Activated CD4-positive, alpha-beta memory T cell treated with anti-CD3 and anti-CD28 coated beads for 36 hours (primary cell): ENCODE data around the gene TSSK6. TPM values are rescaled to one million over a fixed set of nuclear protein-coding genes. Genes with fewer than 3 reads are reported as not detected.

ENCODE experiments used
- CTCF ChIA-PET: fragments of 350-600 bp; sonication (Branson Sonifier 250); formaldehyde crosslinking; loops from one replicate; lab custom pipeline; 2021; ENCODE audit warnings: antibody characterized with exemption, inconsistent platforms; lab: Charles Lee
- POLR2A ChIA-PET: fragments of 350-600 bp; sonication (Branson Sonifier 250); formaldehyde crosslinking; loops from one replicate; lab custom pipeline; 2021; ENCODE audit warnings: antibody characterized with exemption; lab: Charles Lee
- DNase-seq: peaks from one replicate; pipeline ENCODE4 v3.0.0-alpha.2; 2020
- H3K27ac Mint-ChIP-seq: one replicate; pipeline ENCODE4 v1.8.0; 2021; ENCODE audit warnings: mixed read lengths
- H3K27me3 Mint-ChIP-seq: one replicate; pipeline ENCODE4 v1.8.0; 2021; ENCODE audit warnings: mixed read lengths
- H3K36me3 Mint-ChIP-seq: one replicate; pipeline ENCODE4 v1.8.0; 2021; ENCODE audit warnings: mixed read lengths
- H3K4me1 Mint-ChIP-seq: one replicate; pipeline ENCODE4 v1.8.0; 2021; ENCODE audit warnings: low read depth, mixed read lengths
- H3K4me3 Mint-ChIP-seq: one replicate; pipeline ENCODE4 v1.8.0; 2021; ENCODE audit warnings: mild to moderate bottlenecking, mixed read lengths
- H3K9me3 Mint-ChIP-seq: one replicate; pipeline ENCODE4 v1.8.0; 2021; ENCODE audit warnings: mixed read lengths
- intact Hi-C: fragments of 100-400 bp; cut with micrococcal nuclease; formaldehyde crosslinking; loops from one replicate; pipeline ENCODE4 v1.15.1; 2023
- total RNA-seq, 2 experiments: library from RNA; stranded (reverse); gene quantifications; one replicate each; pipeline ENCODE4 v1.2.3, GENCODE V29; 2021

Gene TSSK6
- total RNA-seq, 2 experiments from 2014 or later, result 3.1 to 4.7 TPM

DNA sequence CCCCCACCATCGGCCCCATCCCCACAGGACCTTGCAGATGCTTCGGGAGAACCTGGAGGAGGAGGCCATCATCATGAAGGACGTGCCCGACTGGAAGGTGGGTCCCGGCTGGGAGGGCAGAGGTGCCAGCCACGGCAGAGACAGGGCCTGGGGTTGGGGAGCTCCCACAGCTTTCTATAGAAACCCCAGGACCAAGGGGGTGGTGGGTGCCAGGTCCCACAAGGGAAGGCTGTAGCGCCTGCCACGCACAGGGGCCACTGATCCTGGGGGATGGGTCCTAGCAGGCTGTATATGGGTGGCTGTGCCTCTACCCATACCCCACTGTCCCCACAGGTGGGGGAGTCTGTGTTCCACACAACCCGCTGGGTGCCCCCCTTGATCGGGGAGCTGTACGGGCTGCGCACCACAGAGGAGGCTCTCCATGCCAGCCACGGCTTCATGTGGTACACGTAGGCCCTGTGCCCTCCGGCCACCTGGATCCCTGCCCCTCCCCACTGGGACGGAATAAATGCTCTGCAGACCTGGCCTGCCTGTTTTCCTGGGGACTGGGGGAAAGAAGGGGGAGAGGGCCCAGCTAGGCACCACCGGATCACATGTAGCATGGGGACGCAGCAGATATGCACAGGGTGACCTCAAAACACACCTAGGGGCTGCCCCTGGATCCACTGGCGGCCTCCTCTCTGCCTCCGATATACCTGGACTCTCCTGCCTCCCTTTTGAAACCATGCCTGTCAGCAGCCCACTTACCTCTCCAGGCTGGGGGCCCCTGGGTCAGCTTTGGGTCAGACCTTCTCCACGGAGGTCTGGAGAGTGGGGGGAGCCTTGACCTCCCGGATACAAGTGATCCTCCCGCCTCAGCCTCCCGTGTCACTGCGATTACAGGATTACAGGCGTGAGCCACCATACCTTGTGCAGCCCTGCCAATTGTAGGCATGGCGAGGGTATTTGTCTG is 12.6 kb upstream of the TSSK6 start:
- H3K36me3 Mint-ChIP-seq, result peaks cover 9% of the 10 kb centered on the region
- H3K27me3 Mint-ChIP-seq, result no peaks in the 10 kb centered on the region
- H3K4me3 Mint-ChIP-seq, result no peak overlapping the region
- no peak for DNase-seq
- intact Hi-C loops, result no loop called here
- no peaks in the 10 kb centered on the region for H3K9me3 Mint-ChIP-seq
- ChIA-PET CTCF (interaction anchor here (1.5 kb wide), 1 partner anchor 116 kb away, joined by 9 read pairs; the partner anchor contains the start of gene GMIP), POLR2A (no interaction called here)
- peaks cover 9% of the 10 kb centered on the region for H3K4me1 Mint-ChIP-seq
- no peak overlapping the region for H3K27ac Mint-ChIP-seq

DNA sequence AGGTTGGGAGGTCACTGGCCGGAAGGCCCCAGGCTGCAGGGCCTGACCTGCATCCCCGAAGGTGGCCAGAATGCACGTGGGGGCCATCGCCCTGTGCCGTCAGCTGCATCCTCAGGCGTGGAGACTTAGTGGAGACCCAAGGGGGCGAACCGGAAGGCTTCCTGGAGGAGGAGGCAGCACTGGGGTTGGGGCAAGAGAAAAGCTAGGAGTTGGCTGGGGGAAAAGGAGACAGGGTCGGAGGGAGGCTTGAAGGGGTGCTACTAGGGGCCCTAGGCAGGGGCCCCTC is 12.0 kb upstream of the TSSK6 start:
- ChIA-PET POLR2A (no interaction called here), CTCF (no interaction called here)
- Mint-ChIP-seq H3K9me3 (no peaks in the 10 kb centered on the region), H3K4me3 (no peak overlapping the region), H3K27ac (no peak overlapping the region), H3K36me3 (peaks cover 13% of the 10 kb centered on the region), H3K4me1 (peaks cover 10% of the 10 kb centered on the region), H3K27me3 (no peaks in the 10 kb centered on the region)
- DNase-seq, result no peak
- intact Hi-C loops, result no loop called here

DNA sequence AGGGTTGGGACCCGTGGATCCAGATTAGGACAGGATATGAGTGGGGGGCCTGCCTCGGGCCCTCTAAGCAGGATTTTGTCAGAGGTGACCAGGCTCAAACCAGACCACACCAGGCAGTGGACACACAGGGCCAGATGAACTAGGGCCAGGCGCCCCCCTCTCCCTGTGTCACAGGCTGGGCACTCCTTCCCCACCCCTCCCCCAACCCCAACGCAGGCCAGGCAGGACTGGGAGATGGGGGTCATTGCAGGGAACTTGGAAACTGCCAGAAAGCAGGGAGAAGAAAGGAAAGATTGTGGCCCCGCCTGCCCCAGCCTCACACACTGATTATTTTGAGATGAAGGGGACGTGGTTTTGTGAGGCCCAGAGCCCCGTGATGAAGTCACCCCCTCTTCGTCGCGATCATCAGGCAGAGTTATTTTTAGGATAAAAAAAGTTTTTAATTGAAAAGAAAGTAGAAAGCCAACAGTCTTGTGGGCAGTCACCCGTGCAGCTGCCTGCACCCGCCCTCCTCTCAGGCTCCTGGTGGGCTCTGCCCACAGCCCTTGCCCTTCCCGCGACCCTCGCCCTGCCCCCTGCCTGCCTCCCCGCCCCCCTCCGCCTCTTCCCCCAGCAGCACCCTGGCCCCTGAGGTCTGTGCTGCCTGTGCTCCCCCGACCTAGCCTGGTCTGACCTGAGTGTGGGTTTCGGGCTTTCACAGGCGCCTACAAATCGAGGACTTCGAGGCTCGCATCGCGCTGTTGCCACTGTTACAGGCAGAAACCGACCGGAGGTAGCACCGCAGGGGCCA is 11.4 kb upstream of the TSSK6 start:
- ChIA-PET POLR2A (no interaction called here), CTCF (no interaction called here)
- H3K27ac Mint-ChIP-seq, result no peak overlapping the region
- no peak for DNase-seq
- H3K9me3 Mint-ChIP-seq, result no peaks in the 10 kb centered on the region
- H3K27me3 Mint-ChIP-seq, result no peaks in the 10 kb centered on the region
- intact Hi-C loops, result no loop called here
- H3K4me1 Mint-ChIP-seq, result peaks cover 6% of the 10 kb centered on the region
- H3K4me3 Mint-ChIP-seq, result no peak overlapping the region
- peaks cover 11% of the 10 kb centered on the region for H3K36me3 Mint-ChIP-seq

DNA sequence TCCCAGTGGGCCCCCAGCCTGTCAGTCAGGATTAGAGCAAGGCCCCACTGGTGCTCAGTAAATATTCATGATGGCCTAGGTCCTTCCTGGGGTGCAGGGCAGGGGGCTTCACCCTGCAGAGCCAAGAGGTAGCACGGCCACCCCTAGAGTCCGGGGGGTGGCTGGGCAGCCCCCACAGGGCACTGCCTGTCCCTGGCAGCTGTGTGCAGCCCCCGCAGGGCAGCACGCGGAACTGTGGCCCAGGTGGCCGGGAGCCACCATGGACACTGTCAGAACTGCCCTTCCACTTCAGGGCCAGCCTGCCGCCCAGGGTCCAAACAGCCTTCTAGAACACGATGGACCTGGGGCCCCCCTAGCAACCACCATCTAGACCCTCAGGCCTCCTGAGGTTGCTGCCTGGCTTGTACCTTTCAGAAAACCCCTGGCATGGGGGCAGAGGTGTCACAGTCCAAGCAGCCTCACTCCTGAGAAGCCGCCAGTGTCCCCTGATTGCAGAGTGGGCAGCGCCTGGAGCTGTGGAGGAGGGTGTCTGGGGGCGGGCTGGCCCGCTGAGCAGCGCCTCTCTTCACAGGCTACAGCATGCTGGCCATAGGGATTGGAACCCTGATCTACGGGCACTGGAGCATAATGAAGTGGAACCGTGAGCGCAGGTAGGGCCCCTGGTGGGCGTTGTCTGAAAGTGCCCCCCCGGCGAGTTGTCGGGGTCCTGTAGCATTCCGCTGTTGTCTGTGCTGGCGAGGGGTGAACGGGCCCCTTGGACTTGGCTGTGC is 10.4 kb upstream of the TSSK6 start:
- Mint-ChIP-seq H3K36me3 (peaks cover 14% of the 10 kb centered on the region), H3K27ac (no peak overlapping the region), H3K9me3 (no peaks in the 10 kb centered on the region), H3K27me3 (no peaks in the 10 kb centered on the region), H3K4me1 (peaks cover 10% of the 10 kb centered on the region), H3K4me3 (no peak overlapping the region)
- intact Hi-C loops, result no loop called here
- DNase-seq, result no peak
- CTCF ChIA-PET, result interaction anchor here (1.5 kb wide), 1 partner anchor 118 kb away, joined by 5 read pairs; the partner anchor contains the start of gene GMIP
- POLR2A ChIA-PET, result no interaction called here

DNA sequence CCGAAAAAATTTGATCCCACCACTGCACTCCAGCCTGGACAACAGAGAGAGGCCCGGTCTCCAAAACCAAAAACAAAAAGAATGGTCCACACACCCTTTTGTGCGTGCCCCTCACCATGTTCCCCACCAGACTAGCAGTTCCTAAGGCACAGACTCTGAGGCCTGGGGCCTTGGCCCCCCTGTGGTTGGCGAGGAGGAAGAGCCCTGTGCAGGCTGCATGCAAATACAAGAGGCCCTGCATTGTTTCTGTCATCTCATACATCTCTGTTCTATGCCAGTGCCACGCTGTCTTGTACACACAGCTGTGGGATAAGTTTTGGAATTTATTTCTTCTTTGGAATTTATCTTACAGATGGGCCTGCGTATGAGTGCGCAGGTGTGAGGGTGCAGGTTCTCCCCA is 8.7 kb upstream of the TSSK6 start:
- H3K27me3 Mint-ChIP-seq, result no peaks in the 10 kb centered on the region
- peaks cover 24% of the 10 kb centered on the region for H3K36me3 Mint-ChIP-seq
- H3K27ac Mint-ChIP-seq, result no peak overlapping the region
- DNase-seq, result no peak
- H3K4me3 Mint-ChIP-seq, result no peak overlapping the region
- ChIA-PET CTCF (interaction anchor here (1.5 kb wide), 1 partner anchor 120 kb away, joined by 5 read pairs; the partner anchor contains the start of gene GMIP), POLR2A (no interaction called here)
- peaks cover 22% of the 10 kb centered on the region for H3K4me1 Mint-ChIP-seq
- H3K9me3 Mint-ChIP-seq, result no peaks in the 10 kb centered on the region
- intact Hi-C loops, result no loop called here

DNA sequence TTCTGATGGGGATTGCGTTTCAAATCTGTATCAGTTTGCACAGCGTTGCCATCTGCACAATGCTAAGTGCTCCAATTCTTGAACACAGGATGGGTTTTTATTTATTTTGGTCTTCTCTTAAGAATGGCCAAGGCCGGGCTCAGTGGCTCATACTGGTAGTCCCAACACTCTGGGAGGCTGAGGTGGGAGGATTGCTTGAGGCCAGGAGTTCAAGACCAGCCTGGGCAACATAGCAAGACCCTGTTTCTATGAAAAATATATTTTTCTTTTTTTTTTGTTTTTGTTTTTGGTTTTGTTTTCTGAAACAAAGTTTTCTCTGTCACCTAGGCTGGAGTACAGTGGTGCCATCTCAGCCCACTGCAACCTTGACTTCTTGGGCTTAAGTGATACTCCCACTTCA is 7.8 kb upstream of the TSSK6 start:
- intact Hi-C loops, result no loop called here
- no peak for DNase-seq
- peaks cover 25% of the 10 kb centered on the region for H3K36me3 Mint-ChIP-seq
- CTCF ChIA-PET, result interaction anchor here (1.3 kb wide), 1 partner anchor 8 kb away, joined by 5 read pairs; no protein-coding TSS in a partner anchor
- H3K4me1 Mint-ChIP-seq, result peaks cover 23% of the 10 kb centered on the region
- no peak overlapping the region for H3K4me3 Mint-ChIP-seq
- H3K27me3 Mint-ChIP-seq, result no peaks in the 10 kb centered on the region
- no peak overlapping the region for H3K27ac Mint-ChIP-seq
- POLR2A ChIA-PET, result no interaction called here
- no peaks in the 10 kb centered on the region for H3K9me3 Mint-ChIP-seq

DNA sequence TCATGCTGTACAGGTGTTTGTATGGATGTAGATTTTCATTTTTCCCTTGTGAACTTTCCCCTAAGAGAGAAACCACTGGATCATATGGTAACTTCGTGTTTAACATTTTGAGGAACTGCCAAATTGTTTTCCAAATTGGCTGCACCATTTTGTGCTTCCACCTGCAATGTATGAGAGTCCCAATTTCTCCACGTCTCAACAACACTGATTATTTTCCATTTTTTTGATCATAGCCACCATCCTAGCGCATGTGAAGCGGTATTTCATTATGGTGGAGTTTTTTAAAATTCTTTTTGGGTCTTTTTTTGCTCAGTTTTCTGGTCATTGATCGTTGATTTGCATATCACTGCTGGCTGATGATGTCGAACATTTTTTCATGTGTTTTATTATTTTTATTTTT is 5.6 kb upstream of the TSSK6 start:
- H3K9me3 Mint-ChIP-seq, result no peaks in the 10 kb centered on the region
- intact Hi-C loops, result no loop called here
- DNase-seq, result no peak
- no peak overlapping the region for H3K27ac Mint-ChIP-seq
- ChIA-PET POLR2A (no interaction called here), CTCF (interaction anchor here (0.9 kb wide), 1 partner anchor 30 kb away, joined by 3 read pairs; no protein-coding TSS in a partner anchor)
- H3K27me3 Mint-ChIP-seq, result no peaks in the 10 kb centered on the region
- H3K4me1 Mint-ChIP-seq, result peaks cover 36% of the 10 kb centered on the region
- no peak overlapping the region for H3K4me3 Mint-ChIP-seq
- peaks cover 26% of the 10 kb centered on the region for H3K36me3 Mint-ChIP-seq

DNA sequence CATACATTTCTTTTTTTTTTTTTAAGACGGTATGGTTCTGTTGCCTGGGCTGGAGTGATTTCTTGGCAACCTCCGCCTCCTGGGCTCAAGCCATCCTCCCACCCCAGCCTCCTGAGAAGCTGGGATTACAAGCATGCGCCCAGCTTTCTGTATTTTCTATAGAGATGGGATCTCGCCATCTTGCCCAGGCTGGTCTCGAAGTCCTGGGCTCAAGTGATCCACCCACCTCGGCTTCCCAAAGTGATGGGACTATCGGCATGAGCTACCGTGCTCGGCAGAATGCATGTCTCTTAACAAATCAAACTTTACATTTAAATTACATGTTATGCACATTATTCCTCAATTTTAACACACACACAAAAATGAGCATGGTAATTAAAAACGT is 1.9 kb upstream of the TSSK6 start:
- peak overlapping the region; percentile 94 for H3K27ac Mint-ChIP-seq
- no peaks in the 10 kb centered on the region for H3K27me3 Mint-ChIP-seq
- POLR2A ChIA-PET, result interaction anchor here (0.9 kb wide), 1 partner anchor 28 kb away, joined by 4 read pairs; no protein-coding TSS in a partner anchor
- H3K9me3 Mint-ChIP-seq, result no peaks in the 10 kb centered on the region
- no peak for DNase-seq
- H3K4me3 Mint-ChIP-seq, result peak overlapping the region; percentile 94
- H3K36me3 Mint-ChIP-seq, result peaks cover 24% of the 10 kb centered on the region
- CTCF ChIA-PET, result interaction anchor here (1.1 to 2.6 kb wide), 3 partner anchors 15 to 127 kb away, joined by 4 to 20 read pairs (median 9); partner anchors contain the start of gene GMIP
- intact Hi-C loops, result loop anchor here (2.0 kb wide), 1 partner anchor 26 kb away; no protein-coding TSS in a partner anchor
- H3K4me1 Mint-ChIP-seq, result peaks cover 30% of the 10 kb centered on the region

DNA sequence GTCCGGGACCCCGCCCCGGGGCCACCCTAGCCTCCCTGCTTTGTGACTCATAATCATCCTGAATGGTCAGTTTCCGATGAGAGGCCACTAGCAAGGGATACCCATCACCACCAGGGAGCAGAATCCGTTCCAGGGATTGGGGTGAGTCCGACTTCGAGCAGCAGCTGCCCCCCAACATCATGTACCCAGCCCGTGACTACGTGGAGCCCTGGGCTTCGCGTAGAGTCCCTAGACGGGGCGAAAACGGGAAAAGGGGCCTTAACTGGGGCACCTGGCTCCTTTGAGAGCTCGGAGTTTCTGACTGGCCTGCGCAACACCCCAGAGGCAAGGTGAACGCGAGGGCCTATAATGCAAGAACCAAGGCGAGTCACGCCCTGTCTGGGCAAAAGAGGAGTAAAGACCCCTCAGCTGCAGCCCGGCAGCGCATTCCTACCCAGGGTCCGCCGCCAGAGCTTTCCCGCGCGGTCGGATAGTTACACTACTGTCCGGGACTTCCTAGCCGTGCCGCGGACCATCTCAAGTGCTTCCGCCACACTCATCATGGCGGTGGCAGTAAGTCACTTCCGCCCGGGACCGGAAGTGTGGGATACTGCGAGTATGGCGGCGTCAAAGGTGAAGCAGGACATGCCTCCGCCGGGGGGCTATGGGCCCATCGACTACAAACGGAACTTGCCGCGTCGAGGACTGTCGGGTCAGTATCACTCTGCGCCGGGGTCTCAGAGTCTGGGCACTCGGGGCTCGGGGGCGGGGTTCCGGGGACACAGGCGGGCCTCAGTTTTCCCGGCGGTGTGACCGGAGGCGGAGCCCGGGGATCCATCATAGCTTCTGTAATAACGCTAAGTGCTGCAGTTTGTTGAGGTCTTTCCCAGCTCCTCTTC is 533 bp upstream of the TSSK6 start, which contains the start of gene NDUFA13:
Gene NDUFA13, plus strand, starts transcription at position 584 of the 878 bp plus-strand sequence. Its CDS starts 14 bp downstream, at position 598.
- CTCF ChIA-PET, result interaction anchor here (0.6 to 2.6 kb wide), 7 partner anchors 16 to 151 kb away, joined by 3 to 20 read pairs (median 4); no protein-coding TSS in a partner anchor
- peak within 1 kb of the TSS; percentile 94 for H3K27ac Mint-ChIP-seq
- POLR2A ChIA-PET, result interaction anchor here (0.6 to 1.6 kb wide), 8 partner anchors 13 to 451 kb away, joined by 3 to 8 read pairs (median 4); no protein-coding TSS in a partner anchor
- H3K36me3 Mint-ChIP-seq, result peaks cover 21% of the 10 kb centered on the region
- H3K4me1 Mint-ChIP-seq, result peaks cover 27% of the 10 kb centered on the region
- intact Hi-C loops, result loop anchor here (2.0 kb wide), 1 partner anchor 25 kb away; no protein-coding TSS in a partner anchor
- no peaks in the 10 kb centered on the region for H3K27me3 Mint-ChIP-seq
- no peaks in the 10 kb centered on the region for H3K9me3 Mint-ChIP-seq
- H3K4me3 Mint-ChIP-seq, result peak within 1 kb of the TSS; percentile 94
- peak; percentile 97 for DNase-seq

DNA sequence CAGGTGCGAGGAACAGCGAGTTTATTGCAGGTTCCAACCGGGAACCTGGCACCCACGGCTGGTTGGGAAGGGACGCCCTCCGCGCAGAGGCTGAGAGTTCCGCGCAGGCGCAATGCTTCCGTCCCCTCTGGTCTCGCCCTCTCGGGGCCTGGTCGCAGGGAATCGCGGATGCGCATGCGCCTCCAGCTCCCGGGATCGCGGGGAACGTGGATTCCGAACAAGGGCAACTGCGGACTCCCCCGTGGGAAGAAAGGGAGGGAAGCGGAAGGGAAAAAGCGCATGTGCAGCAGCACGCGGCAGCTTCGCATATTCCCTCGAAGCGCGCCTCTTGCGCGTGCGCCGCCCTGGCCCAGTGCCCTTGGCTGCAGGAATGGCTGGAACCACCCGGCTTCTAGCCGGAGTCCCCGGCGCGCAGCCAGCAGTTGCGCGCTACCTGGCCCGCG is 1.1 kb downstream of the TSSK6 start:
- no peak for DNase-seq
- ChIA-PET POLR2A (no interaction called here), CTCF (interaction anchor here (1.6 kb wide), 1 partner anchor 148 kb away, joined by 4 read pairs; no protein-coding TSS in a partner anchor)
- Mint-ChIP-seq H3K27ac (no peak overlapping the region), H3K9me3 (no peaks in the 10 kb centered on the region), H3K4me3 (no peak overlapping the region), H3K36me3 (peaks cover 11% of the 10 kb centered on the region), H3K27me3 (no peaks in the 10 kb centered on the region), H3K4me1 (peaks cover 16% of the 10 kb centered on the region)
- intact Hi-C loops, result no loop called here
